H1 (cell line): Measurements from ENCODE around the gene DBP. TPM values are rescaled to one million over a fixed set of nuclear protein-coding genes. Genes with fewer than 3 reads are reported as not detected.
A peak's percentile ranks its signal among the peaks of the same experiment; 100 is the strongest.

Experiments
- BACH1 ChIP-seq: IDR thresholded peaks from 2 replicates; pipeline ENCODE4 v1.6.1; 2012; ENCODE audit warnings: low read length, improper control_type of control experiment
- CEBPB ChIP-seq: IDR thresholded peaks from 2 replicates; pipeline ENCODE4 v1.6.1; 2012; ENCODE audit warnings: low read depth, low read length
- CREB1 ChIP-seq: IDR thresholded peaks from 2 replicates; pipeline ENCODE4 v1.6.1; 2012; ENCODE audit warnings: inconsistent platforms
- HDAC2 ChIP-seq, 2 experiments: fragments of 300-600 bp in 1 of 2; sonication (generic) in 1 of 2; IDR thresholded peaks; 2 replicates each; pipeline ENCODE4 v1.6.1; 2011 to 2012; ENCODE audit warnings: low read depth in 2 of 2, low read length in 2 of 2, mild to moderate bottlenecking in 2 of 2, moderate library complexity in 2 of 2, borderline replicate concordance in 1 of 2, inconsistent platforms in 1 of 2
- SIN3A ChIP-seq, 2 experiments: IDR thresholded peaks in 1 of 2; conservative IDR thresholded peaks in 1 of 2; 2 replicates each; pipeline ENCODE4 v1.6.1; 2011 to 2012; ENCODE audit warnings: low read length in 2 of 2, improper control_type of control experiment in 1 of 2, low read depth in 1 of 2, mild to moderate bottlenecking in 1 of 2
- polyA plus RNA-seq, 7 experiments: library from polyadenylated mRNA; depleted of rRNA in 3 of 7; stranded (reverse) in 5 of 7; unstranded in 2 of 7; fragments of >200 nt in 5 of 7; fragments of 200-250 nt in 2 of 7; gene quantifications; 1 replicate in 5 of 7; 2 replicates in 1 of 7; 4 replicates in 1 of 7; pipeline versions ENCODE4 v1.2.1 to v1.2.3, GENCODE V29; 2011 to 2013; ENCODE audit warnings: missing spikeins in 2 of 7, mixed read lengths in 2 of 7
- total RNA-seq: library from RNA; stranded (reverse); fragmentation: NEBNext Ultra II Directional; extraction: Animal tissue kit (Norgen Biotek cat#: 25700); gene quantifications from 2 replicates; pipeline ENCODE4 v1.2.1, GENCODE V29; 2021
- TF ChIP-seq, protein P1 (sequence below), 3 experiments: IDR thresholded peaks; 1 replicate in 2 of 3; 2 replicates in 1 of 3; pipeline versions ENCODE4 v1.5.1 to v1.6.1; 2011; ENCODE audit warnings: low read length in 3 of 3, mild to moderate bottlenecking in 3 of 3, inconsistent platforms in 2 of 3, low read depth in 1 of 3, moderate library complexity in 1 of 3; ENCODE audit not compliant: insufficient read depth in 1 of 3; ENCODE audit errors: control extremely low read depth in 1 of 3
- TF ChIP-seq, protein P2 (sequence below): IDR thresholded peaks from 2 replicates; pipeline ENCODE4 v1.6.1; 2012; ENCODE audit warnings: inconsistent platforms

Gene DBP
- total and polyA plus RNA-seq, 2 of the 8 experiments (the other 6 are each of a cell fraction or from before 2014, with no cell fraction given): 7.5 to 8.3 TPM

DNA sequence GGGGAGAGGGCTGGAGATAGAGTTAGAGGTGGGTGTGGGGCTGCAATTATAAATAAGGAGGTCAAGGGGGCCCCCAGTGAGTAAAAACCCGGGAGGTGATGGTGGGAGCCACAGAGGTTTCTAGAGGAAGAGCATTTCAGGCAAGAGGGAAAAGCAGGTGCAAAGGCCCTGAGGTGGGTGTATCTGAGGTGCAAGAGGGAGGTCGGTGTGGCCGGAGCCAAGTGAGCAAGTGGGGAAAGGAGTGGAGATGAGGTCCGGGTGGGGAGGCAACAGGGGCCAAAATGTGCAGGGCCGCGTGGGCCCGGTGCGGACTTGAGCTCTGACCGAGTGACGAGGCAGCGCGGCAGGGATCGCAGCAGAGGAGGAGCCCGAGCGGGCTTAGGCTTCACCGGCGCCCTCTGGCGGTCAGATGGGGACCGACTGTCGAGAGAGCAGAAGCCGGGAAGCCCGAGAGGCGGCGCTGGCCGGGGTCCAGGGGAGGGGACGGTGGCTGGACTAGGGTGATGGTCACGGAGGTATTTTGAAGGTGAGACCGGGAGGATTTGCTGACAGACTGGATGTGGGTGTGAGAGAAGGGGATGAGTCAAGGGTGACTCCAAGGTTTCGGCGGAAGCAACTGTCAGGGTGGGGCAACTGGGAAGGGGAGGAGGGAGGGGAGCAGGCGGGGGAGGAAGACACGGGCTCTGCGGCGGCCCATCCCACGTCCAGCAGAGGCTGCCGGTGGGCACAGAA is 48.3 kb downstream of the DBP start (continued):
- peak; percentile 26 to 100; a peak in 2 of 4 replicates for TF ChIP-seq HDAC2 (IDR thresholded peaks at IDR 0.05; ENCODE audit: borderline replicate concordance in 1 of 2, low read depth in 2 of 2, low read length in 2 of 2)
- TF ChIP-seq, protein P1, sequence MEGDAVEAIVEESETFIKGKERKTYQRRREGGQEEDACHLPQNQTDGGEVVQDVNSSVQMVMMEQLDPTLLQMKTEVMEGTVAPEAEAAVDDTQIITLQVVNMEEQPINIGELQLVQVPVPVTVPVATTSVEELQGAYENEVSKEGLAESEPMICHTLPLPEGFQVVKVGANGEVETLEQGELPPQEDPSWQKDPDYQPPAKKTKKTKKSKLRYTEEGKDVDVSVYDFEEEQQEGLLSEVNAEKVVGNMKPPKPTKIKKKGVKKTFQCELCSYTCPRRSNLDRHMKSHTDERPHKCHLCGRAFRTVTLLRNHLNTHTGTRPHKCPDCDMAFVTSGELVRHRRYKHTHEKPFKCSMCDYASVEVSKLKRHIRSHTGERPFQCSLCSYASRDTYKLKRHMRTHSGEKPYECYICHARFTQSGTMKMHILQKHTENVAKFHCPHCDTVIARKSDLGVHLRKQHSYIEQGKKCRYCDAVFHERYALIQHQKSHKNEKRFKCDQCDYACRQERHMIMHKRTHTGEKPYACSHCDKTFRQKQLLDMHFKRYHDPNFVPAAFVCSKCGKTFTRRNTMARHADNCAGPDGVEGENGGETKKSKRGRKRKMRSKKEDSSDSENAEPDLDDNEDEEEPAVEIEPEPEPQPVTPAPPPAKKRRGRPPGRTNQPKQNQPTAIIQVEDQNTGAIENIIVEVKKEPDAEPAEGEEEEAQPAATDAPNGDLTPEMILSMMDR (IDR thresholded peaks at IDR 0.05; ENCODE audit: control extremely low read depth in 1 of 3, insufficient read depth in 1 of 3, low read depth in 1 of 3, low read length in 3 of 3): peak; percentile 90 to 99 (median 98)
- TF ChIP-seq SIN3A (conservative IDR thresholded peaks at IDR 0.05 in 1 of 2, IDR thresholded peaks at IDR 0.05 in 1 of 2; ENCODE audit: low read depth in 1 of 2, low read length in 2 of 2): peak in 1 of 2 experiments; percentile 46; a peak in 2 of 4 replicates
- TF ChIP-seq, protein P2, sequence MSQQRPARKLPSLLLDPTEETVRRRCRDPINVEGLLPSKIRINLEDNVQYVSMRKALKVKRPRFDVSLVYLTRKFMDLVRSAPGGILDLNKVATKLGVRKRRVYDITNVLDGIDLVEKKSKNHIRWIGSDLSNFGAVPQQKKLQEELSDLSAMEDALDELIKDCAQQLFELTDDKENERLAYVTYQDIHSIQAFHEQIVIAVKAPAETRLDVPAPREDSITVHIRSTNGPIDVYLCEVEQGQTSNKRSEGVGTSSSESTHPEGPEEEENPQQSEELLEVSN: peak; percentile 57; the same call in 1 of the 2 replicates
- no peak for TF ChIP-seq BACH1
- 0 out of 2 replicates have a peak, but pooled peaks have one; percentile 9 for TF ChIP-seq CEBPB
- TF ChIP-seq CREB1: peak; percentile 75
